Amniotic epithelial cell (primary cell): Measurements from ENCODE around the gene ABHD12B.
"Not testable (repeated sequence)": the region's sequence is repeated elsewhere in the genome, so short reads cannot be mapped to it uniquely, and the experiment has no call there.

Experiments
- DNase-seq: peaks from one replicate; pipeline ENCODE4 v3.0.0-alpha.2; 2010; ENCODE audit warnings: low read depth

Gene ABHD12B

GRCh38 chr14:50936016-50936340 is 64.1 kb downstream of the ABHD12B start:
- no peak for DNase-seq

GRCh38 chr14:50936882-50937281 is 65.0 kb downstream of the ABHD12B start:
- DNase-seq = no peak

GRCh38 chr14:50937325-50937724 is 65.5 kb downstream of the ABHD12B start:
- peak; percentile 84 for DNase-seq

- no peak for DNase-seq
Observed at GRCh38 chr14:50937800-50938199, 65.9 kb downstream of the ABHD12B start.

- DNase-seq = peak; percentile 73
Observed at GRCh38 chr14:50941151-50941550, 69.3 kb downstream of the ABHD12B start.

- DNase-seq = not testable (repeated sequence)
Observed at GRCh38 chr14:50941638-50942037, 69.8 kb downstream of the ABHD12B start.

GRCh38 chr14:50943261-50943942 is 71.5 kb downstream of the ABHD12B start:
- DNase-seq = peak; percentile 62

GRCh38 chr14:50943943-50944646 is 72.2 kb downstream of the ABHD12B start, which contains the start of gene PYGL:
TSS of gene PYGL (minus strand) at chr14:50944483. CDS start at chr14:50944403, 80 bp downstream.
- DNase-seq = peak; percentile 53

- peak; percentile 32 for DNase-seq
Observed at GRCh38 chr14:50944647-50945413, 73.0 kb downstream of the ABHD12B start.

GRCh38 chr14:50946234-50946935 is 74.5 kb downstream of the ABHD12B start:
- DNase-seq = no peak

GRCh38 chr14:50947446-50947845 is 75.6 kb downstream of the ABHD12B start:
- peak; percentile 38 for DNase-seq

- DNase-seq = no peak
Observed at GRCh38 chr14:50948205-50948604, 76.4 kb downstream of the ABHD12B start.

GRCh38 chr14:50951032-50951431 is 79.2 kb downstream of the ABHD12B start:
- no peak for DNase-seq

GRCh38 chr14:50953502-50953901 is 81.6 kb downstream of the ABHD12B start:
- no peak for DNase-seq
